GM23338 (cell line): Measurements from ENCODE around the gene ZBP1.

ENCODE experiments used
- CREB1 ChIP-seq: fragments of 250-450 bp; sonication (Bioruptor Pico); IDR thresholded peaks from 2 replicates; pipeline ENCODE4 v1.5.0; 2020; ENCODE audit warnings: low read depth, mild to moderate bottlenecking, moderate library complexity
- CTCF ChIP-seq, 2 experiments: fragments of 200-600 bp in 1 of 2; sonication (generic) in 1 of 2; conservative IDR thresholded peaks; 2 replicates each; pipeline versions ENCODE4 v1.5.1 to v1.6.1; 2016 to 2017; ENCODE audit warnings: antibody characterized with exemption in 2 of 2, low read depth in 2 of 2, mild to moderate bottlenecking in 2 of 2, moderate library complexity in 1 of 2
- ETS1 ChIP-seq: IDR thresholded peaks from 2 replicates; pipeline ENCODE4 v1.6.1; 2016; ENCODE audit warnings: antibody characterized with exemption
- EZH2 ChIP-seq: fragments of 200-600 bp; sonication (generic); IDR thresholded peaks from one replicate; pipeline ENCODE4 v1.8.0; 2017; ENCODE audit warnings: antibody characterized with exemption, mild to moderate bottlenecking, low read depth; ENCODE audit not compliant: unreplicated experiment
- EZH2phosphoT487 ChIP-seq: fragments of 200-600 bp; sonication (generic); IDR thresholded peaks from one replicate; pipeline ENCODE4 v1.8.1; 2018; ENCODE audit warnings: antibody characterized with exemption; ENCODE audit not compliant: unreplicated experiment
- JUNB ChIP-seq: IDR thresholded peaks from one replicate; pipeline ENCODE4 v1.6.1; 2016; ENCODE audit warnings: antibody characterized with exemption; ENCODE audit not compliant: unreplicated experiment
- NANOG ChIP-seq: IDR thresholded peaks from 2 replicates; pipeline ENCODE4 v1.6.1; 2016; ENCODE audit warnings: antibody characterized with exemption, borderline replicate concordance
- POLR2AphosphoS5 ChIP-seq: IDR thresholded peaks from 2 replicates; pipeline ENCODE4 v1.6.1; 2016; ENCODE audit warnings: antibody characterized with exemption, low read depth
- ZNF114 ChIP-seq: fragments of 250-450 bp; sonication (Bioruptor Pico); IDR thresholded peaks from 2 replicates; pipeline ENCODE4 v1.5.0; 2020; ENCODE audit warnings: mild to moderate bottlenecking, moderate library complexity
- ZNF331 ChIP-seq: fragments of 250-450 bp; sonication (Bioruptor Pico); IDR thresholded peaks from 2 replicates; pipeline ENCODE4 v1.5.0; 2020; ENCODE audit warnings: low read depth, mild to moderate bottlenecking, moderate library complexity
- TF ChIP-seq, protein P1 (sequence below): IDR thresholded peaks from one replicate; pipeline ENCODE4 v1.6.1; 2018; ENCODE audit warnings: antibody characterized with exemption; ENCODE audit not compliant: unreplicated experiment

- TF ChIP-seq ZNF331 (CRISPR knock-in tag): no peak
- TF ChIP-seq POLR2AphosphoS5: no peak
- TF ChIP-seq CTCF (conservative IDR thresholded peaks at IDR 0.05; ENCODE audit: low read depth in 2 of 2): no peak
- TF ChIP-seq, protein P1, sequence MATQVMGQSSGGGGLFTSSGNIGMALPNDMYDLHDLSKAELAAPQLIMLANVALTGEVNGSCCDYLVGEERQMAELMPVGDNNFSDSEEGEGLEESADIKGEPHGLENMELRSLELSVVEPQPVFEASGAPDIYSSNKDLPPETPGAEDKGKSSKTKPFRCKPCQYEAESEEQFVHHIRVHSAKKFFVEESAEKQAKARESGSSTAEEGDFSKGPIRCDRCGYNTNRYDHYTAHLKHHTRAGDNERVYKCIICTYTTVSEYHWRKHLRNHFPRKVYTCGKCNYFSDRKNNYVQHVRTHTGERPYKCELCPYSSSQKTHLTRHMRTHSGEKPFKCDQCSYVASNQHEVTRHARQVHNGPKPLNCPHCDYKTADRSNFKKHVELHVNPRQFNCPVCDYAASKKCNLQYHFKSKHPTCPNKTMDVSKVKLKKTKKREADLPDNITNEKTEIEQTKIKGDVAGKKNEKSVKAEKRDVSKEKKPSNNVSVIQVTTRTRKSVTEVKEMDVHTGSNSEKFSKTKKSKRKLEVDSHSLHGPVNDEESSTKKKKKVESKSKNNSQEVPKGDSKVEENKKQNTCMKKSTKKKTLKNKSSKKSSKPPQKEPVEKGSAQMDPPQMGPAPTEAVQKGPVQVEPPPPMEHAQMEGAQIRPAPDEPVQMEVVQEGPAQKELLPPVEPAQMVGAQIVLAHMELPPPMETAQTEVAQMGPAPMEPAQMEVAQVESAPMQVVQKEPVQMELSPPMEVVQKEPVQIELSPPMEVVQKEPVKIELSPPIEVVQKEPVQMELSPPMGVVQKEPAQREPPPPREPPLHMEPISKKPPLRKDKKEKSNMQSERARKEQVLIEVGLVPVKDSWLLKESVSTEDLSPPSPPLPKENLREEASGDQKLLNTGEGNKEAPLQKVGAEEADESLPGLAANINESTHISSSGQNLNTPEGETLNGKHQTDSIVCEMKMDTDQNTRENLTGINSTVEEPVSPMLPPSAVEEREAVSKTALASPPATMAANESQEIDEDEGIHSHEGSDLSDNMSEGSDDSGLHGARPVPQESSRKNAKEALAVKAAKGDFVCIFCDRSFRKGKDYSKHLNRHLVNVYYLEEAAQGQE: no peak
- no peak for TF ChIP-seq EZH2phosphoT487
- no peak for TF ChIP-seq CREB1 (CRISPR knock-in tag)
- no peak for TF ChIP-seq NANOG
- TF ChIP-seq EZH2: no peak
- no peak for TF ChIP-seq JUNB
- TF ChIP-seq ZNF114: no peak
- no peak for TF ChIP-seq ETS1
Observed at GRCh38 chr20:57600320-57601210, 19.7 kb downstream of the ZBP1 start.
